ENCODE data around the gene TRIP10. TPM values are rescaled to one million over a fixed set of nuclear protein-coding genes. Genes with fewer than 3 reads are reported as not detected.

TRIP10 gene
- polyA plus RNA-seq, 10 donors, result 39.9 to 67.8 (median 54.8) TPM

- no peak for DNase-seq
Measured at GRCh38 chr19:6710273-6711077, 29.0 kb upstream of the TRIP10 start.

GRCh38 chr19:6711078-6711361 is 28.5 kb upstream of the TRIP10 start:
- DNase-seq, result no peak

- DNase-seq, result no peak
Measured at GRCh38 chr19:6711605-6712004, 27.9 kb upstream of the TRIP10 start.

DNA sequence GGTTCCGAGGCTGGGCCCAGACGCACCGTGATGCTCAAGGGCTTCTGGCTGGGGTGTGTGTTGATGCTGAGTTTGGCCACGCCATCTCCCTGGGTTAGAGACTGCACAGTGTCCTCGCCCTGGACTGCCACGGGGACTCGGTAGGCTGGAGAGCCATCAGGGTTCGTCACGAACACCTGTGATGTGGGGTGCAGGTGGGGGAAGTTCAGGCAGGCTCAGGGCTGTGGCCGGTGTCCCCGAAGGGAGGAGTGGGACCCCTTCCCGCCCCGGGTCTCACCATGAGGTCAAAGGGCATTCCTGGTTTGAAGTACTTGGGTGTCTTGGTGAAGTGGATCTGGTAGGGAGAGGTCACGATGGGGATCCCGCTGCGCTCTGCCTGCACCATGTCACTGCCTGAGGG is 27.2 kb upstream of the TRIP10 start:
- no peak for DNase-seq

DNA sequence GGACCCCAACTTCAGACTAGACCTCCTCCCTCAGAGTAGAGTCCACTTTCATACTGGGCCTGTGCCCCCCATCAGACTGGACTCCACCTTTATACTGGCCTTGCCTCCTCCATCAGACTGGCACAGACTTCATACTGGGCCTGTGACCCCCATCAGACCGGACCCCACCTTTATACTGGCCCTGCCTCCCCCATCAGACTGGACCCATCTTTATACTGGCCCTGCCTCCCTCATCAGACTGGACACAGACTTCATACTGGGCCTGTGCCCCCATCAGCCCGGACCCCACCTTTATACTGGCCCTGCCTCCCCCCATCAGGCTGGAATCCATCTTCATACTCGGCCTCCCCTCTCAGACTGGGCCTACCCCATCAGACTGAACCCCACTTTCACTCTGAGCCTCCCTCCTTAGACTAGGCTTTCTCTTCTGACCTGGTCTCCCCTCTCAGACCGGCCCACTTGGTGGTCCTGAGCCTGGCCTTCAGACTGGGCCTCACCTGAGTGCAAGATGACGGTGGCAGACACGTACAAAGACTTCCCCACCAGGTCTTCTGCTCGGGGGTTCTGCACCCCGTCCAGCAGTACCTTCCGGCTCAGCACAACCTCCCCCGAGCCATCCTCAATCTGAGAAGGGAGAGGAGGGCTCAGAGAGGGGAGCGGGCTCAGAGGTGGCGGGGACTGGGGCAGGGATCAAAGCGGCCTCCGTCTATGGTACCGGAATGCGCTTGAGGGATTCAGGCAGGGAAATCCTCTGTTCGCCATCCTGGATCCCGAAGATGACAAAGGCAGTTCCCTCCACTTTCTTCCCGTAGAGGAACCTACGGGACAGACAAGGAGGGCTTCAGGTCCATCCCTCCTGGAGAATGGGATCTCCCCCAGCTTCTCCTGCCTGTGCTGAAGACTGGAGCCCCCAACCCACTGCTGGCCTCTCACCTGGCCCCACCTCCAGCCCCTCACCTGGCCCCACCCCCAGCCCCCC is 26.5 kb upstream of the TRIP10 start:
- no peak for DNase-seq

GRCh38 chr19:6713773-6714692 is 25.4 kb upstream of the TRIP10 start:
- DNase-seq, result no peak

DNA sequence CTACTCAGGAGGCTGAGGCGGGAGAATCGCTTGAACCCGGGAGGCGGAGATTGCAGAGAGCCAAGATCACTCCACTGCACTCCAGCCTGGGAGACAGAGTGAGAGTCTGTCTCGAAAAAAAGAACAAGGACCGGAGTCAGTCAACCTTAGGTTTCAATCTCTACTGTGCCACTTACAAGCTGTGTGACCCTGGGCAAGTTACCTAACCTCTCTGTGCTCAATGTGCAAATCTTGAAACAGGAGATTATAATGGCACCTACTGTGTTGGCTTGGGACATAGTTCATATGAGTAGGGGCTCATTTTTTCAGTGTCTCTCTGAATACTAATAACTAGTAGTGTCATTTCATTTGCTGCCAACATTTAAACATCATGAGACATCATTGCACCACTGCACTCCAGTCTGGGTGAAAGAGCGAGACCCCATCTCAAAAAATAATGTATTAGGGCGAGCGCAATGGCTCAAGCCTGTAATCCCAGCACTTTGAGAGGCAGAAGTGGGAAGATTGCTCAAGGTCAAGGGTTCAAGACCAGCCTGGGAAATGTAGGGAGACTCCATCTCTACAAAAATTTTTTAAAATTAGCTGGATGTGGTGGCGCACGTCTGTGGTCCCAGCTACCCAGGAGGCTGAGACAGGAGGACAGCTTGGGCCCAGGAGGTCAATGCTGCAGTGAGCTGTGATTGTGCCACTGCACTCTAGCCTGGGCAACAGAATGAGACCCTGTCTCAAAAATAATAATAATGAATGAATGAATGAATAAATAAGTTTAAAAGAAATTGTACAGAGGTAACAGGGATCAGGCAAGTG is 24.5 kb upstream of the TRIP10 start:
- DNase-seq, result no peak

GRCh38 chr19:6716610-6716970 is 22.9 kb upstream of the TRIP10 start:
- DNase-seq, result no peak

- DNase-seq, result no peak
Measured at GRCh38 chr19:6717036-6717435, 22.4 kb upstream of the TRIP10 start.

DNA sequence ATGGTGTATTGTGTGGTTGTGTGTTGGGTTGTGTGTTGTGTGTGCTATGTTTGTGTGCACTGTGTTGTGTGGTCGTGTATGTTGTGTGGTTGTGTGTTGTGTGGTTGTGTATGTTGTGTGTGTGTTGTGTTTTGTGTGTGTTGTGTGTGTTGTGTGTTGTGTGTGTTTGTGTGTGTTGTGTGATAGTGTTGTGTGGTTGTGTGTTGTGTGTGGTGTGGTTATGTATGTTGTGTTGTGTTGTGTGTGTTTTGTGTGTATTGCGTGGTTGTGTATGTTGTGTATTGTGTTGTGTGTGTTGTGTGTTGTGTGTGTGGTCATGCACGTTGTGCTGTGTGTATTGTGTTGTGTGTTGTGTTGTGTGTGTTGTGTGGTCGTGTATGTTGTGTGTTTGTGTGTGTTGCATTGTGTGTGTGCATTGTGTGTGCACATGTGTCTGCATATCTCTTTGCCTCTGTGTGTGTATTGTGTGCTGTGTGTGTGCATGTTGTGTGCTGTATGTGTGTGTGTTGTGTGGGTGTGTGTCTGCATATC is 22.0 kb upstream of the TRIP10 start:
- no peak for DNase-seq

DNA sequence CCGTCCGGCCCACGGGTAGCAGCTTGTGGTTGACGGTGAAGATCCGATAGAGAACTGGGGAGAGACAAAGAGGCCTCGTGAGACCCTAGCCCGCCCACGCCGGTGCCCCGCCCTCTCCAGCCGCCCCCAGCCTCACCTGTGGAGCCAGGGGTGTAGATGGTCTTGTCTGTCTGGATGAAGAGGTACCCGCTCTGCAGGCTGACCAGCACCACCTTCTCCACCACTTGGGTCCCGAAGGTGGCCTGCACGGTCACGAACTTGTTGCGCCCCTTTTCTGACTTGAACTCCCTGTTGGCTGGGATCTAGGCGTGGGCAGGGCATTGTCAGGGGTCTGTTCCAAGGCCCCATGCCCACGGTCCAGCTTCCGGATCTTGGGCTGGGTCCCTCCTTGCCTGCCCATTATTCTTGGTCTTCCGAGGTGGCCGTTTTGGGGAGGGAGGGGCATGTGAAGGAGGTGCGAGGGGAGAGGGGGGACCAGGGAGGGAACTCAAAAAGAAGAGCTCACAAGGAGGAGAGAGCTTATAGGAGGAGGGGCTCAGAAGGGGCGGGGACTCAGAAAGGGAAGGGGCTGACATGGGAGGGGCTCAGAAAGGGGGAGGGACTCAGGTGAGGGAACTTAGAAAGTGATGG is 21.3 kb upstream of the TRIP10 start:
- DNase-seq, result no peak

DNA sequence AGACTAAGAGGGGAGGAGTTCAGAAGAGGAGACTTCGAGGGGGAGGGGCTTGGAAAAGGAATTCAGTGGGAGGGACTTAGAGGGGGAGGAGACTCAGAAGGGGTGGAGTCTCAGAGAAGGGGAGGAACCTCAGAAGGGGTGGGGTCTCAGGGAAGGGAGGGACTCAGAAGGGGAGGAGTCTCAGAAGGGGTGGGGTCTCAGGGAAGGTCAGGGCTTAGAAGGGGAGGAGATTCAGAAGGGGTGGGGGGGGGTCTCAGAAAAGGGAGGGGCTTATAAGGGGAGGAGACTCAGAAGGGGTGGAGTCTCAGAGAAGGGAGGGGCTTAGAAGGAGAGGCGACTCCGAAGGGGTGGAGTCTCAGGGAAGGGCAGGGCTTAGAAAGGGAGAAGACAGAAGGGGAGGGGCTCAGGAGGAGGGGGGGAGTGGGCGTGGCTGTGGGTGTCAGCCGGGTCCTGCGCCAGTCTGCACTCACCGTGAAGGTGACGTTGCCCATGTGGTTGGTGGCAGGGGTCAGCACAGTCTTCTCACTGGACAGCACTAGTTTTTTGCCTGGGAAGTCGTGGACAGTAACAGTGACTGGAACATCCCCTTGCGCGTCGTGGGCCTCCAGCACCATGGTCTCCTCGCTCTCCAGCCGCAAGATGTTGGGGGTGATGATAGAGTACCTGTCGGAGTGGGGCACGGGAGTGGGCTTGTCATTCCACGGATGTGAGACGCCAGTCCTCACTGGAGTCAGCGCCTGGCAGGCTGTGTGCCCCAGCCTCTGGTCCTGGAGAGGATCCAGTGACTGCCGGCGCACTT is 20.5 kb upstream of the TRIP10 start:
- no peak for DNase-seq

DNA sequence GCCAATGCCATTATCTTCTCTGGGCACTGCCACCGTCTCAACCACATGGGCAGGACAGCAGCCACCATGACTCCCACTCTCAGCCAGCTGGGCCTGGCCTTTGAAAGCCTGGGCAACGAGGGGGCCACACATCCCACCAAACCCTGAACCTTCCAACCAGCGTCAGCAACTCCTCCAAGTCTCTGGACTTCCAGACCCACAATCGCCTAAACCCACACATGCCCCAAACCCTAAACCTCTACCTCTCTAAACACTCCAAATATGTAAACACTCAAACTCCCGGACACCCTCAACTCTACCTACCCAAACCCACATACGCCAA is 20.0 kb upstream of the TRIP10 start:
- DNase-seq, result no peak

DNA sequence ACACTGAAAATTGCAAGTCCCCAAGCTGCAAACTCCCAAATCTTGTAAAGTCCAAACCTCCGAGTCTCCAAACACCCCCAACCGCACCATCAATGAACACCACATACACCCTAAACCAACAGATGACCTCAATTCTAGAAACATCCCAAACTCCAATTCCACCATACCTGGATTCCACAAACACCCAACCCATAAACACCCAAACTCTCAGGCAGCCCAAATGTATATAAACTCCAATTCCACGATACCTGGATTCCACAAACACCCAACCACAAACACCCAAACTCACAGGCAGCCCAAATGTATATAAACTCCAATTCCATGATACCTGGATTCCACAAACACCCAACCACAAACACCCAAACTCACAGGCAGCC is 19.5 kb upstream of the TRIP10 start:
- no peak for DNase-seq

GRCh38 chr19:6720369-6721137 is 18.9 kb upstream of the TRIP10 start, which contains the start of gene C3:
Gene C3 (minus strand): TSS chr19:6720650. CDS start chr19:6720589, 61 bp downstream.
- DNase-seq, result peak in 1 of 3 donors; percentile 57

GRCh38 chr19:6721138-6721474 is 18.4 kb upstream of the TRIP10 start:
- DNase-seq, result no peak

- no peak for DNase-seq
Measured at GRCh38 chr19:6721773-6722172, 17.7 kb upstream of the TRIP10 start.

DNA sequence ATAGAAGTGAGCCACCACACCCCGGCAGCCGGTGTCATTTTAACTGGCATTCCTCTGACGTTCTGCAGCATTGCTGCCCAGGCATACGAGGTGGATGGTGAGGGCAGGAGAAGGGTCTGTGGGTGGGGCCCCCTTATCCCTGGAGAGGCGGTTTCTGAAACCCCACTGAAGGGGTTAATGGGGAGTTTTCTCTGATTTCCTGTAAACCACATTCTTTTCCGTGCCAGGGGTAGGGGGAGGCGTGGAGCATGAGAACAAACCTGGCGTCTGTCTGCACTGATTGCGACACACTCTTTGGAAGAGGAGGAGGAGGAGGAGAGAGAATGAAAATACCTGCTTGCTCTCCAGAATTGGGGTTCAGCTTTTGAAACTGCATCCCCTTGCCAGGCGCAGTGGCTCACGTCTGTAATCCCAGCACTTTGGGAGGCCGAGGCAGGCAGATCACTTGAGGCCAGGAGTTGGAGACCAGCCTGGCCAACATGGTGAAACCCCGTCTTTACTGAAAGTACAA is 16.3 kb upstream of the TRIP10 start:
- peak in 1 of 3 donors; percentile 55 for DNase-seq

DNA sequence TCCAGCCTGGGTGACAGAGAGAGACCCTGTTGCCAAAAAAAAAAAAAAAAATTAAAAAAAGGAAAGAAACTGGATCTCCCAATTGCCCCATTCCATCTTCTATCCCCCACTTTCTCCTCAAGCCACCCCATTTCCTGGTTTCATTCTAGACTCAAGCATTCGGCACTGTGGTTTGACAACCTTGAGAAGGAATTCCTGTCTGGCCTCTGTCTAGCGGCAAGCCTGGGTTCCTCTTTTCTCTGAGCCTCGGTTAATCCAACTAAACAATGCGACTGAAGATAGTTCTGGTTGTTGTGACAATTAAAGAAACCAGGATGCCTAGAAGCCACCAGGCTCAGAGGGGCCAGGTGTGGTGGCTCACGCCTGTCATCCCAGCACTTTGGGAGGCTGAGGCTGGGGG is 15.7 kb upstream of the TRIP10 start:
- DNase-seq, result no peak
